Activated T-cell treated with anti-CD3 and anti-CD28 coated beads, Interleukin-2, amount 50 U/mL, for 48 hours (primary cell): Measurements from ENCODE around the gene DYNC1H1.

ENCODE experiments used
- DNase-seq, 2 experiments: peaks; one replicate each; pipeline ENCODE4 v3.0.0-alpha.2; 2020

DYNC1H1 gene

GRCh38 chr14:102095231-102095870, 131.0 kb downstream of the DYNC1H1 start:
- peak; percentile 32 to 49 for DNase-seq

- DNase-seq: peak in 1 of 2 experiments; percentile 31
Observed at GRCh38 chr14:102095871-102096568, 131.6 kb downstream of the DYNC1H1 start.

GRCh38 chr14:102096569-102097188, 132.3 kb downstream of the DYNC1H1 start:
- DNase-seq: peak; percentile 82 to 83

GRCh38 chr14:102097441-102098135, 133.2 kb downstream of the DYNC1H1 start:
- no peak for DNase-seq

GRCh38 chr14:102103062-102103695, 138.8 kb downstream of the DYNC1H1 start:
- DNase-seq: no peak

GRCh38 chr14:102105369-102105768, 141.0 kb downstream of the DYNC1H1 start:
- no peak for DNase-seq
